Measurements from ENCODE around the gene ACER3.
"Not testable (repeated sequence)": the region's sequence is repeated elsewhere in the genome, so short reads cannot be mapped to it uniquely, and the experiment has no call there.

Gene ACER3

DNA sequence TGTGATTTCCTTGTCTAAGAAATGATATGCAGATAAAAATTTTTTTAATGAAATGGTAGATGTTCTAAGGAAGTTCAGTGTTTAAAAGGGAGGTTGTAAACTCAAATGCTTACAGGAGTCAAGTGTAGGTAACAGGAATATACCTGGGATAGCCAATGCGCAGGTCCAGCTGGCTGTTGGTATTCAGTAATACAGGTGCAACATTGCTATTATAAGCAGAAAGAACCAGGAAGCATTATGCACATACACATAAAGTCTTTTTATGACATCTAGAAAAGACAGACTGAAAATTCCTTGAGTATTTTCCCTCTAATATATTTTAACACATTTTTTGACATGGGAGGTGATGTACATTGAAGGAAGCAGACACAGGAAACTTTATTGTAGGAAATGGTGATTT is 129.9 kb downstream of the ACER3 start:
- DNase-seq (ENCODE audit: low spot score in 2 of 2) (no peak), ATAC-seq (ENCODE audit: low read depth) (no peak)
- H3K36me3 Mint-ChIP-seq: peaks cover 14% of the 10 kb centered on the region
- H3K9me3 Mint-ChIP-seq: no peaks in the 10 kb centered on the region
- H3K4me1 Mint-ChIP-seq: no peaks in the 10 kb centered on the region
- no peak overlapping the region for H3K4me3 Mint-ChIP-seq
- no peaks in the 10 kb centered on the region for H3K27me3 Mint-ChIP-seq
- no peak overlapping the region for H3K27ac Mint-ChIP-seq

DNA sequence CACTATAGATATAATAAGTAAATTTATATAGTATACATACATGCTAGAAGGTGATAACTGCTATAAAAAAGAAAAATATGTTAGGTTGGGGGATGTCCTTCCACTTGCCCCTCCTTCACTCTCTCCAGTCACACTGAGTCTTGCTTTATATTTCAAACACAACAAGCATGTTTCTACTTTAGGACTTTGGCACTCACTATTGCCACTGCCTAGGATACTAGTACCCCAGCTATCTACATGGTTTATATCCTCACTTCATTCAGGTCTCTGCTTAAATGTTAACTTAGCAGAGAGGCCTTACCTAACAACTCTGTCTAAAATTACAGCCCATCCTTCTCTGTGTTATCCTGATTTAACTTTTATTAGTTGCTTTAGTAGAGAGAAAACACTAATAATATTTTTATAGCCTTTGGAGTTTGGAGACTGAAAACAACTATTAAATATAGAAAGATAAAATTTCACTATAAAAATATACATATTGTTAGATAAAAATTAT is 134.4 kb downstream of the ACER3 start:
- ATAC-seq (ENCODE audit: low read depth) (no peak), DNase-seq (ENCODE audit: low spot score in 2 of 2) (no peak)
- Mint-ChIP-seq H3K4me1 (no peaks in the 10 kb centered on the region), H3K4me3 (no peak overlapping the region), H3K36me3 (peaks cover 13% of the 10 kb centered on the region), H3K27me3 (no peaks in the 10 kb centered on the region), H3K27ac (no peak overlapping the region), H3K9me3 (peaks cover 3% of the 10 kb centered on the region)

DNA sequence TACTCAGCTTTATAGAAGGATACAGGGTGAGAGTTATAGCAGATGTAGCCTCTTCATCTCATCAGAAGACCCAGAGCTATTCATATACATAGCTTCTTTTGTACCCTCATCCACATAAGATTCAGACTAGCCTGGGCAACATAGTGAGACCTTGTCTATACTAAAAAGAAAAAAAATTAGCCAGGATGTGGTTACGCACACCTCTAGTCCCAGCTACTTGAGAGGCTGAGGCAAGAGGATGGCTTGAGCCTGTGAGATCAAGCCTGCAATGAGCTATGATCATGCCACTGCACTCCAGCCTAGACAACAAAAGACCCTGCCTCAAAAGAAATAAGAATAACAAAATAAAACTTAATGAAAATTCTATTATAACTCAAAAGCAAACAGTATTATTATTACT is 136.8 kb downstream of the ACER3 start:
- ATAC-seq (ENCODE audit: low read depth): no peak
- peaks cover 3% of the 10 kb centered on the region for H3K9me3 Mint-ChIP-seq
- H3K4me1 Mint-ChIP-seq: no peaks in the 10 kb centered on the region
- no peaks in the 10 kb centered on the region for H3K27me3 Mint-ChIP-seq
- peaks cover 10% of the 10 kb centered on the region for H3K36me3 Mint-ChIP-seq
- no peak for DNase-seq (ENCODE audit: low spot score in 2 of 2)
- no peak overlapping the region for H3K27ac Mint-ChIP-seq
- no peak overlapping the region for H3K4me3 Mint-ChIP-seq

DNA sequence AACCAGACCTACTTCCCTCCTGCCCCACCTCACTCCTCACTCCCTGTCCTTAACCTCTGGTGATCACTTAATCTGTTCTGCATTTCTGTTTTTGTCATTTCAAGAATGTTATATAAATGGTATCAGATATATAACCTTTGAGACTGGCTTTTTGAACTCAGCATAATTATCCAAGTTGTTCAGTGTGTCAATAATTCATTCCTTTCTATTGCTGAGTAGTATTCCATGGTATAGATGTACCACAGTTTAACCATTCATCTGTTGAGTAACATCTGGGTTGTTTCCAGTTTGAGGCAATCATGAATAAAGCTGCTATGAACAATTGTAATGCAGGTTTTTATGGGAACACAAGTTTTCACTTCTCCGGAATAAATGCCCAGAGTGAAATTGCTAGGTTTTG is 138.9 kb downstream of the ACER3 start:
- DNase-seq (ENCODE audit: low spot score in 2 of 2): no peak
- Mint-ChIP-seq H3K9me3 (peaks cover 3% of the 10 kb centered on the region), H3K4me3 (no peak overlapping the region), H3K27ac (no peak overlapping the region), H3K4me1 (no peaks in the 10 kb centered on the region), H3K27me3 (no peaks in the 10 kb centered on the region), H3K36me3 (peaks cover 11% of the 10 kb centered on the region)
- no peak for ATAC-seq (ENCODE audit: low read depth)

DNA sequence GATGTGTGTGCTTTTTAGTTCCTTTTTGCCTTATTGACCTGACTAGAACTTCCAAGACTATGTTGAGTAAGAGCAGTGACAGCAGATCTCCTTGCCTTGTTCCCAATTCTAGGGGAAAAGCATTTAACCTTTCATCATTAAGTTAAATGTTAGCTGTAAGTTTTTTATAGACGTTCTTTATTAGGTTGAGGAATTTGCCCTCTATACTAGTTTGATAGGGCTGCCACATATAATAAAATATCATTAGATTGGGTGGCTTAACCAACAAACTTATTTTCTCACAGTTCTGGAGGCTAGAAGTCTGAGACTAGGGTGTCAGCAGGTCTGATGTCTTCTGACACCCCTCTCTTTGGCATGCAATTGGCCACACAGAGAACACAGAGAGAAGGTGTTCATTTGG is 140.9 kb downstream of the ACER3 start:
- no peaks in the 10 kb centered on the region for H3K27me3 Mint-ChIP-seq
- H3K4me3 Mint-ChIP-seq: no peak overlapping the region
- H3K27ac Mint-ChIP-seq: no peak overlapping the region
- peaks cover 3% of the 10 kb centered on the region for H3K9me3 Mint-ChIP-seq
- ATAC-seq (ENCODE audit: low read depth): no peak
- no peaks in the 10 kb centered on the region for H3K4me1 Mint-ChIP-seq
- no peak for DNase-seq (ENCODE audit: low spot score in 2 of 2)
- peaks cover 13% of the 10 kb centered on the region for H3K36me3 Mint-ChIP-seq

DNA sequence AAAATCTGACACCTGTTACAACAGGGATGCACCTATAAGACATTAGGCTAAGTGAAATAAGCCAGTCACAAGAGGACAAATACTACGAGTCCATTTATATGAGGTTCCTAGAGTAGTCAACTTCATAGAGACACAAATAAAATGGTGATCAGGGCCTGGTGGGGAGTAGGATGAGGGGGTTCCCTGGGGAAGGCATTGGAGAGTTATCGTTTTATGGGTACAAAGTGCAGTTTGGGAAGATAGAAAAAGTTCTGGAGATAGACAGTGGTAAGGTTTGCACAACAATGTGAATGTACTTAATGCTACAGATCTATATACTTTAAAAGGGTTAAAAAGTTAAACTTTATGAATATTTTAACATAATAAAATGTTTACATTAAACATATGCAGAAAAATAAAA is 142.1 kb downstream of the ACER3 start:
- Mint-ChIP-seq H3K9me3 (peaks cover 3% of the 10 kb centered on the region), H3K36me3 (peaks cover 13% of the 10 kb centered on the region), H3K4me1 (no peaks in the 10 kb centered on the region)

DNA sequence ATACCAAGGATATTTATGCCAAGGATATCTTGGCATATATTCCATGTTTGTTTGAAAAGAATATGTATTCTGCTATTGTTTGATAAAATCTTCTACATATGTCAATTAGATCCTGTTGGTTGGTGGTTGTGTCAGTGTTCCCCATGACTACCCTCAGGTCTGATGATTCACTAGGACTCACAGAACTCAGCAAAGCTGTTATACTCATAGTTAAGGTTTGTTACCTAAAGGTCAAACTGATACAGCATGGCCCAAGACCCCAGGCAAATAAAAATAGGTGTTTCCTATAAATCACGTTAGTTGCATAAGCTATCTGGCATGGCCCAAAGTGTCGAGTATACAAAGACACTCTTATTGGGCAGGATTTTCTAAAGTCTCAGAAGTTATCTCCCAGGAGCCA is 143.2 kb downstream of the ACER3 start:
- ATAC-seq (ENCODE audit: low read depth) (no peak), DNase-seq (ENCODE audit: low spot score in 2 of 2) (no peak)
- no peak overlapping the region for H3K27ac Mint-ChIP-seq
- no peaks in the 10 kb centered on the region for H3K4me1 Mint-ChIP-seq
- peaks cover 9% of the 10 kb centered on the region for H3K36me3 Mint-ChIP-seq
- H3K27me3 Mint-ChIP-seq: no peaks in the 10 kb centered on the region
- H3K4me3 Mint-ChIP-seq: no peak overlapping the region
- peaks cover 3% of the 10 kb centered on the region for H3K9me3 Mint-ChIP-seq

More for the DNA sequence above, 142.1 kb downstream of the ACER3 start:
- Mint-ChIP-seq H3K27ac (no peak overlapping the region), H3K4me3 (no peak overlapping the region), H3K27me3 (no peaks in the 10 kb centered on the region)
- DNase-seq (ENCODE audit: low spot score in 2 of 2): no peak
- no peak for ATAC-seq (ENCODE audit: low read depth)

DNA sequence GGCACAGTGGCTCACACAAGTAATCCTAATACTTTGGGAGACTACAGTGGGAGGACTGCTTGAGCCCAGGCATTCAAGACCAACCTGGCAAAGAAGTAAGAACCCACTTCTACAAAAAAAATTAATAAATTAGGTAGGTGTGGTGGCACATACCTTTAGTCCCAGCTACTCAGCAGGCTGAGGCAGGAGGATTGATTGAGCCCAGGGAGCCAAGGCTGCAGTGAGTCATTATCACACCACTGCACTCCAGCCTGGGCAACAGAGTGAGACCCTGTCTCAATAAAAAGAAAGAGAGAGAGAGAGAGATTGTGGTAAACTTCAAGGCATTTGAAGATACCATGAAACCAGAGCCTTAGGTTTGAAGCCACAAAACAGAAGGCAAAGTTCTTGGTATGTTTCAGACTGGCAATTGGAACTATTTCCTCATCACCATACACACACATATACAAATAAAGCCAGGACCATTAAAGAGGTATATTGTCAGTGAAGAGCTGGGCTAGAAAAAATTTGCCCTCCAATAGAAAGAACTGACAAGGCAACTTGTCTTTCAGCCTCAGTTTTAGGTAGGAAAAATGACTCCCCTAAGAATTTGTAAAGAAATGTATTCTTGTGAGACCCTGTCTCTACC is 148.9 kb downstream of the ACER3 start:
- no peak for DNase-seq (ENCODE audit: low spot score in 2 of 2)
- Mint-ChIP-seq H3K9me3 (no peaks in the 10 kb centered on the region), H3K4me3 (no peak overlapping the region), H3K27ac (no peak overlapping the region), H3K36me3 (peaks cover 8% of the 10 kb centered on the region), H3K27me3 (no peaks in the 10 kb centered on the region), H3K4me1 (no peaks in the 10 kb centered on the region)
- no peak for ATAC-seq (ENCODE audit: low read depth)

DNA sequence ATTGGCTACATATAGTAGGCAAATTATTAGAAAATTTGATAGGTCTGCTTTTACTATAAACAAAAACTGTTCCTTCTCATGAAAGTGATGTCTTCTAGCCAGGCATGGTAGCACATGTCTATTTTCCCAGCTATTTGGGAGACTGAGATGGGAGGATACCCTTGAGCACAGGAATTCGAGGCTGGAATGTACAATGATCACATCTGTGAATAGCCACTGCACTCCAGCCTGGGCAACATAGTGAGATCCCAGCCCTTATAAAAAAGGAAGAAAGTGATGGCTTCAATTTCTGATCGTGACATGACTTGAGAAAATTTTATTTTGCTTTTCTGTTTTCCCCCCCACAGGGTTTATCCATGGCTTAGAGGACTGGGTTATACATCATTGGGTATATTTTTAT is 154.0 kb downstream of the ACER3 start:
- Mint-ChIP-seq H3K36me3 (peaks cover 6% of the 10 kb centered on the region), H3K4me3 (no peak overlapping the region), H3K9me3 (no peaks in the 10 kb centered on the region), H3K27me3 (no peaks in the 10 kb centered on the region), H3K4me1 (no peaks in the 10 kb centered on the region), H3K27ac (no peak overlapping the region)
- no peak for ATAC-seq (ENCODE audit: low read depth)
- DNase-seq (ENCODE audit: low spot score in 2 of 2): no peak

DNA sequence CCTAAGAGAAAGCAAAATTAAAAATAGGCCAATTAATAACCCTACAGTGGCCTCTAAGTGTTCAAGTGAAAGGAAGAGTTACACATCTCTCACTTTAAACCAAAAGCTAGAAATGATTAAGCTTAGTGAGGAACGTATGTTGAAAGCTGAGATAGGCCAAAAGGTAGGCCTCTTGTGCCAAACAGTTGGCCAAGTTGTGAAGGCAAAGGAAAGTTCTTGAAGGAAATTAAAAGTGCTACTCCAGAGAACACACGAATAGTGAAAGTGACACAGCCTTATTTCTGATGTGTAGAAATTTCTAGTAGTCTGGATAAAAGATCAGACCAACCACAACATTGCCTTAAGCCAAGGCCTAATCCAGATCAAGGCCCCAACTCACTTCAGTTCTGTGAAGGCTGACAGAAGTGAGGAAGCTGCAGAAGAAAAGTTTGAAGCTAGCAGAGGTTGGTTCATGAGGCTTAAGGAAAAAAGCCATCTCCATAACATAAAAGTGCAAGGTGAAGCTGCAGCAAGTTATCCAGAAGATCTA is 157.7 kb downstream of the ACER3 start:
- not testable (repeated sequence) for H3K27ac Mint-ChIP-seq; H3K36me3 Mint-ChIP-seq; H3K4me1 Mint-ChIP-seq; H3K4me3 Mint-ChIP-seq; ATAC-seq (ENCODE audit: low read depth); H3K27me3 Mint-ChIP-seq; DNase-seq (ENCODE audit: low spot score in 2 of 2); H3K9me3 Mint-ChIP-seq

DNA sequence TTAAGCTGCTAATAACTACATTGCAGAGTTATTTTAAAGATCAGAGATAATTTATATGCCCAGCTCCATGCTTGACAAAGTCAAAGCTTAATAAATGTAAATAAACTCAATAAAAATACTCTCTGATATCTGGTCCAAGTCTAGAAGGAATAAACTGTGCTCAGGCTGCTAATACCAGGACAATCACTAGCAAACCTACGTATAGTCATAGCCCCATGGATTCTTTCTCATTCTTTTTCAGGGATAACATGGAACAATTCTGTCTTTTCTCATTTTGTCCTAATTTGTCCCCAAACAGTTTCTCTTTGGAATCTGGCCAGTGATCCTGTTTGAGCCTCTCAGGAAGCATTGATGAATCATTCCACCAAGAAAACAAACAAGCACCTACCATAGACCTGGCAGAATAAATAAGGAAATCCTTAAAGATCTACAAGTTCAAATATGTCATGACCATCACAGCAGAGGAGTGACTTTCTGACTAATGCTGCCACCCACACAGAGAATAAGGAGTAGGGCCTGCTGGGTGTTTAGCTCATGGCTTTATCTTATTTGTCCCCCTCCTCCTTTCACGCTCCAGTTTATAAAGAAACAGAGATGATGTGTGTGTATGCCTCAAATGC is 159.4 kb downstream of the ACER3 start:
- DNase-seq (ENCODE audit: low spot score in 2 of 2): no peak
- no peaks in the 10 kb centered on the region for H3K9me3 Mint-ChIP-seq
- H3K4me1 Mint-ChIP-seq: no peaks in the 10 kb centered on the region
- no peaks in the 10 kb centered on the region for H3K27me3 Mint-ChIP-seq
- peaks cover 2% of the 10 kb centered on the region for H3K36me3 Mint-ChIP-seq
- H3K27ac Mint-ChIP-seq: no peak overlapping the region
- H3K4me3 Mint-ChIP-seq: no peak overlapping the region
- no peak for ATAC-seq (ENCODE audit: low read depth)

DNA sequence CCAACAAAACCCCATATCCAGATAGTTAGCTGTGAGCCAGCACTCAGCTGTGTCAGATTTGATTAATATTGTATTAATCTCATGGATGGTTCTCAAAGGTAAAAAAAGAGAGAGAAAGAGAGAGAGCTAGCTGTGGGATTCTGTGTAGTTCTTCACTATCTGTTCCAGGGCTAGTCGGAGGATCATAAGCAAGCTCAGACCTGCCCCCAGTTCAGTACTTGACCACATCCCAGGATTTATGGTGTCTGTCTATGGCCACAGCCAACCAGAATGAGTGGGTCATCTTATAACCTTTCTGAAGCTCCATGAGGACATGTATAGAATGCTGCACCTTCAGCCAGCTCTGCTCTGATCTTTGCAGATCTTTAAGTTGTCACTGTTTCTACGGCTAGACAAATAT is 160.0 kb downstream of the ACER3 start:
- no peak for ATAC-seq (ENCODE audit: low read depth)
- Mint-ChIP-seq H3K27me3 (no peaks in the 10 kb centered on the region), H3K36me3 (peaks cover 2% of the 10 kb centered on the region), H3K9me3 (no peaks in the 10 kb centered on the region), H3K4me3 (no peak overlapping the region), H3K4me1 (no peaks in the 10 kb centered on the region), H3K27ac (no peak overlapping the region)
- no peak for DNase-seq (ENCODE audit: low spot score in 2 of 2)

DNA sequence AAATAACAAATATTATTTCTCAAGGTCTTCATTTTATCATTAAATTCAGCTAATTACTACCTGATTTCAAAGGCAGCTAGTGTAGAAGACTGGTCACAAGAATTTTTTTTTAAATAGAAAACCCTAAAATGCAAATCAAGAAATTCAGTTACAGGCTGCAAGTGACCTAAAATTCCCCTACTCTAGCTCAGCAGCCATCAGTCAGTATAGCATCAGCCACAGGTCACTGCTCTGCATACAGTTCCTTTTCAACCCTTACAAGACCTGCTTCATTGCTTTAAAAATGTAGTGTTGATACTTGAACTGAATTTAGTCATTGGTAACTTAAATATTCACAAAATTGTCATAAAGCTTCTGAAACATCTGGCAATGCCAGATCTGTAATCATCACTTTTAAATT is 164.0 kb downstream of the ACER3 start:
- DNase-seq (ENCODE audit: low spot score in 2 of 2) (no peak), ATAC-seq (ENCODE audit: low read depth) (peak; percentile 54)
- no peaks in the 10 kb centered on the region for H3K4me1 Mint-ChIP-seq
- H3K27me3 Mint-ChIP-seq: peaks cover 4% of the 10 kb centered on the region
- no peaks in the 10 kb centered on the region for H3K36me3 Mint-ChIP-seq
- no peaks in the 10 kb centered on the region for H3K9me3 Mint-ChIP-seq
- H3K27ac Mint-ChIP-seq: no peak overlapping the region
- no peak overlapping the region for H3K4me3 Mint-ChIP-seq

DNA sequence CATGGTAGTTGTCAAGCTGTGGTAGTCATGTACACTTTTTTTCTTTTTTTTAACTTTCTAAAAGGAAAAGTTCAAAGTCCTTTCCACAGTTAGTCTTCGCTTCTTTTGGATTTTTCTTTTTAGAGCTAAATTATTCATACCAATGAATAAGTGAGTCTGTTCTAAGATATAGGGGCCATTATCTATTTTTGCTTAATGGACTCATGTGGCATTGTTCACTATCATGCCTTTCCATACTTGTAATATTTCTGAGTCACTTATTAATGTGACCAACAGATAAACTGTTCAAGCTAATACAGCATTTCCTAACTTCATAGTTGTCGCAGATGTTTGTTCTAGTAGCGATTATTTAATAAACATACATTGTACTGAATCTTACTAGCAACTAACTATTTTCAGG is 165.5 kb downstream of the ACER3 start:
- no peaks in the 10 kb centered on the region for H3K4me1 Mint-ChIP-seq
- no peak overlapping the region for H3K27ac Mint-ChIP-seq
- no peak overlapping the region for H3K4me3 Mint-ChIP-seq
- ATAC-seq (ENCODE audit: low read depth): no peak
- H3K9me3 Mint-ChIP-seq: no peaks in the 10 kb centered on the region
- no peak for DNase-seq (ENCODE audit: low spot score in 2 of 2)
- H3K36me3 Mint-ChIP-seq: no peaks in the 10 kb centered on the region
- peaks cover 12% of the 10 kb centered on the region for H3K27me3 Mint-ChIP-seq

DNA sequence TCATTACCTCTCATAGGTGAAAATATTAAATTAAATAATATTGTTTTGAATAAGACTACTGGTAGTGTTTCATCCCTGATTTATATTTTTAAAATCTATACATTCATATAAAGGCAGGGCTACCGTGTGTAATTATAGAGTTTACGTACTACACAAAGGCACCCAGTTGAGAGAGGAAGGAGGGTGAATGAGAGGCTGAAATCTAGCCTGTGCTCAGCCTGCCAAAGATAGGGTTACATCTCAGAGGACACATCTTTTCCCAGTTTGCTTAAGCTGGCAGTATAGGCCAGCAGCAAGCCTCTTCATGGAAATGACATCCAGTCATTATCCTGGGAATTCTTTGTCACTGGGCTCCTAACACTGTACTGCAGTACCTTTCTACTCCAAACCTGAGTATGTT is 166.0 kb downstream of the ACER3 start:
- Mint-ChIP-seq H3K27ac (no peak overlapping the region), H3K36me3 (no peaks in the 10 kb centered on the region), H3K4me3 (no peak overlapping the region), H3K4me1 (no peaks in the 10 kb centered on the region), H3K27me3 (peaks cover 14% of the 10 kb centered on the region), H3K9me3 (no peaks in the 10 kb centered on the region)
- ATAC-seq (ENCODE audit: low read depth) (no peak), DNase-seq (ENCODE audit: low spot score in 2 of 2) (no peak)

All from memory B cell (primary cell).